Brain pericyte (primary cell): Measurements from ENCODE around the gene DNAJC15.

Experiments used
- DNase-seq: peaks from one replicate; pipeline ENCODE4 v3.0.0-alpha.2; 2012; ENCODE audit warnings: low read depth, low spot score

Gene DNAJC15

GRCh38 chr13:43083750-43084149 lies 60.4 kb downstream of the DNAJC15 start:
- no peak for DNase-seq

- no peak for DNase-seq
These were observed 62.2 kb downstream of the DNAJC15 start for GRCh38 chr13:43085545-43085944.

- DNase-seq = no peak
These were observed 62.8 kb downstream of the DNAJC15 start for GRCh38 chr13:43086181-43086580.

- DNase-seq = no peak
These were observed 64.7 kb downstream of the DNAJC15 start for GRCh38 chr13:43088093-43088511.

GRCh38 chr13:43089912-43090498 lies 66.6 kb downstream of the DNAJC15 start:
- DNase-seq = no peak

- no peak for DNase-seq
These were observed 71.5 kb downstream of the DNAJC15 start for GRCh38 chr13:43094901-43095300.

GRCh38 chr13:43095771-43096719 lies 72.7 kb downstream of the DNAJC15 start:
- no peak for DNase-seq

GRCh38 chr13:43100667-43101066 lies 77.3 kb downstream of the DNAJC15 start:
- DNase-seq = no peak

- DNase-seq = no peak
These were observed 78.9 kb downstream of the DNAJC15 start for GRCh38 chr13:43102304-43102703.

GRCh38 chr13:43107780-43108179 lies 84.4 kb downstream of the DNAJC15 start:
- DNase-seq = no peak

GRCh38 chr13:43110036-43110435 lies 86.7 kb downstream of the DNAJC15 start:
- no peak for DNase-seq

GRCh38 chr13:43110658-43111057 lies 87.3 kb downstream of the DNAJC15 start:
- no peak for DNase-seq

- no peak for DNase-seq
These were observed 88.4 kb downstream of the DNAJC15 start for GRCh38 chr13:43111559-43112400.

- DNase-seq = no peak
These were observed 90.2 kb downstream of the DNAJC15 start for GRCh38 chr13:43113603-43114002.

- no peak for DNase-seq
These were observed 91.1 kb downstream of the DNAJC15 start for GRCh38 chr13:43114504-43114903.

GRCh38 chr13:43115141-43115540 lies 91.8 kb downstream of the DNAJC15 start:
- no peak for DNase-seq

GRCh38 chr13:43116242-43116641 lies 92.9 kb downstream of the DNAJC15 start:
- DNase-seq = no peak

GRCh38 chr13:43118521-43118920 lies 95.1 kb downstream of the DNAJC15 start:
- no peak for DNase-seq

GRCh38 chr13:43119206-43119605 lies 95.8 kb downstream of the DNAJC15 start:
- no peak for DNase-seq

GRCh38 chr13:43122791-43123190 lies 99.4 kb downstream of the DNAJC15 start:
- DNase-seq = no peak

GRCh38 chr13:43123856-43124255 lies 100.5 kb downstream of the DNAJC15 start:
- DNase-seq = no peak

- no peak for DNase-seq
These were observed 101.1 kb downstream of the DNAJC15 start for GRCh38 chr13:43124490-43124889.
